BE2C (cell line): Measurements from ENCODE around the gene GLB1L3.
A peak's percentile ranks its signal among the peaks of the same experiment; 100 is the strongest.

Experiments
- DNase-seq: peaks from one replicate; pipeline ENCODE4 v3.0.0-alpha.2; 2020
- H3K27me3 ChIP-seq: fragments of 250-450 bp; sonication (Bioruptor Pico); 2 replicates; pipeline ENCODE4 v1.5.1; 2020; ENCODE audit warnings: mild to moderate bottlenecking
- H3K36me3 ChIP-seq: fragments of 250-450 bp; sonication (Bioruptor Pico); 2 replicates; pipeline ENCODE4 v1.5.1; 2020; ENCODE audit warnings: mild to moderate bottlenecking
- H3K4me1 ChIP-seq: fragments of 250-450 bp; sonication (Bioruptor Pico); 2 replicates; pipeline ENCODE4 v1.5.1; 2020
- H3K4me3 ChIP-seq: 2 replicates; pipeline ENCODE4 v1.5.1; 2011; ENCODE audit warnings: low read depth, low read length
- H3K9me3 ChIP-seq: fragments of 250-450 bp; sonication (Bioruptor Pico); 2 replicates; pipeline ENCODE4 v1.5.1; 2020
- TF ChIP-seq, protein P1 (sequence below): IDR thresholded peaks from 2 replicates; pipeline ENCODE4 v1.5.1; 2012; ENCODE audit warnings: mild to moderate bottlenecking, low read depth, low read length

The GLB1L3 gene

DNA sequence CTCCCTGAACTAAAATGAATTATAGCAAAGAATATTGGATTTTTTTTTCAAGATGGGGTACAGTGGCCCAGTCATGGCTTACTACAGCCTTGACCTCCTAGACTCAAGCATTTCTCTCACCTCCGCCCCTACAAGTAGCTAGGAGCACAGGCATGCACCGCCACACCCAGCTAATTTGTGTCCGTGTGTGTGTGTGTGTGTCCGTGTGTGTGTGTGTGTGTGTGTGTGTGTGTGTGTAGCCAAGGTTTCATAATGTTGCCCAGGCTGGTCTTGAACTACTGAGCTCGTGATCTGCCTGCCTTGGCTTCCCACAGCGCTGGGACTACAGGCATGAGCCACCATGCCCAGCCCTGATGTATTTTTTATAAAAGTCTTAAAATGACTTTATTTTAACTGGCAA is 35.6 kb upstream of the GLB1L3 start:
- Histone ChIP-seq H3K9me3 (no peaks in the 10 kb centered on the region), H3K4me1 (no peaks in the 10 kb centered on the region), H3K36me3 (peaks cover 61% of the 10 kb centered on the region), H3K27me3 (no peaks in the 10 kb centered on the region), H3K4me3 (no peak overlapping the region)
- no peak for DNase-seq
- TF ChIP-seq, protein P1, sequence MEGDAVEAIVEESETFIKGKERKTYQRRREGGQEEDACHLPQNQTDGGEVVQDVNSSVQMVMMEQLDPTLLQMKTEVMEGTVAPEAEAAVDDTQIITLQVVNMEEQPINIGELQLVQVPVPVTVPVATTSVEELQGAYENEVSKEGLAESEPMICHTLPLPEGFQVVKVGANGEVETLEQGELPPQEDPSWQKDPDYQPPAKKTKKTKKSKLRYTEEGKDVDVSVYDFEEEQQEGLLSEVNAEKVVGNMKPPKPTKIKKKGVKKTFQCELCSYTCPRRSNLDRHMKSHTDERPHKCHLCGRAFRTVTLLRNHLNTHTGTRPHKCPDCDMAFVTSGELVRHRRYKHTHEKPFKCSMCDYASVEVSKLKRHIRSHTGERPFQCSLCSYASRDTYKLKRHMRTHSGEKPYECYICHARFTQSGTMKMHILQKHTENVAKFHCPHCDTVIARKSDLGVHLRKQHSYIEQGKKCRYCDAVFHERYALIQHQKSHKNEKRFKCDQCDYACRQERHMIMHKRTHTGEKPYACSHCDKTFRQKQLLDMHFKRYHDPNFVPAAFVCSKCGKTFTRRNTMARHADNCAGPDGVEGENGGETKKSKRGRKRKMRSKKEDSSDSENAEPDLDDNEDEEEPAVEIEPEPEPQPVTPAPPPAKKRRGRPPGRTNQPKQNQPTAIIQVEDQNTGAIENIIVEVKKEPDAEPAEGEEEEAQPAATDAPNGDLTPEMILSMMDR: no peak

DNA sequence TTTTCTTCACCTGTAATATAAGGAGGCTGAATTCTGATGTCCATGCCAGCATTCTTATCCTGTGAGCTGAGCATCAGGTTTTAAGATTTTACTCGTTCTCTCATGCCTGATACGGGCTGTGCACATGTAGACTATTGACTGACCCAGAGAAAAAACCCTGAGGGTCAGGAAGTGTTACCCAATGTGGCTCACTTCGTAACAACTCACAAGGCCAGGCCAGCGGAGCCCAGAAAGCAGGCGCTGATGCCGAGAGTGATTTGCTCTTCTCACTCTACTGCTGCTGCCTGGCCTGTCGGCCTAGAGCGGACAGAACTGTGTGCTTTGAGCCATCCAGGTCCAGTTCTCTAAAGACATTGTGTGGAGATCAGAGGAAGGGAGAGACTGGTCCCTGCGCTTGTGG is 33.8 kb upstream of the GLB1L3 start:
- no peaks in the 10 kb centered on the region for H3K4me1 ChIP-seq
- TF ChIP-seq, protein P1: no peak
- H3K36me3 ChIP-seq: peaks cover 54% of the 10 kb centered on the region

DNA sequence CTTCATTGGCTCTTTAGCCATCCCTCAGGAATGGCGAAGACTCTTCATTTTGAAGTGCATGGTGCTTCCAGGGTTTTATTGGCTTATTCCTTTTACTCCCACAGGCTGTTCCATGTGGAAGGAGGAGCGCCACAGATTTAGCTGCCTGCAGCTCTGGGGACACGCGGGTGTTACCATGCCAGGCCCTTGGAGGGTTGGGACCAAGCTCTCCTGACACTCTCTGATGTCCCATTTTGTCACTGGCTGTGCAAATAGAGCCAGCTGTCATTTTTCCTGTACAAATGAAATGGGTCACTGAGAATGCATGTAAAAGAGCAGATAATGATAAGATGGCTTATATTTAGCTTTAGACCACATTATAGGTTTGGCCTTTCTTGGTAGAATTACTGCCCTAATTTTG is 32.3 kb upstream of the GLB1L3 start:
- Histone ChIP-seq H3K4me3 (no peak overlapping the region), H3K9me3 (no peaks in the 10 kb centered on the region), H3K27me3 (no peaks in the 10 kb centered on the region), H3K36me3 (peaks cover 66% of the 10 kb centered on the region), H3K4me1 (no peaks in the 10 kb centered on the region)
- no peak for DNase-seq
- TF ChIP-seq, protein P1: no peak

More for the DNA sequence above, 33.8 kb upstream of the GLB1L3 start:
- no peaks in the 10 kb centered on the region for H3K27me3 ChIP-seq
- H3K9me3 ChIP-seq: no peaks in the 10 kb centered on the region
- H3K4me3 ChIP-seq: no peak overlapping the region
- DNase-seq: no peak

DNA sequence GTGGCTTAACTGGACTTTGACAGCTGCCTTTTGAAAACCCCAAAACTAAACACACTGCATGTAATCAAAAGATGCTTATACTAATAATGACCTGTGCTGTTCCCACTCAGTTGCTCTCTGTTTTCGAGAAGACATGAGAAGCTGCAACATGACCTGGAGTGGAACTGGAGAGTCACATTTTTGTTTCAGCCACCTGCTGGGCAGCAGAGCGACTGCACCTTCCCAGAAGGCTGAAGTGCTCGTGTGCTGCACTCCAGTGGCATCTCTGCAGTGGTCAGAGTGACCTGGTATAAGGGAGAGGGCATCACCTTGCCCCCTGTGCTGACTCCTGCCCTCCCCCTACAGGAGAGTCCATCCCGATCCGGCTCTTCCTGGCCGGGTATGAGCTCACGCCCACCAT is 31.6 kb upstream of the GLB1L3 start:
- H3K4me1 ChIP-seq: no peaks in the 10 kb centered on the region
- H3K9me3 ChIP-seq: no peaks in the 10 kb centered on the region
- H3K4me3 ChIP-seq: no peak overlapping the region
- DNase-seq: peak; percentile 34
- no peaks in the 10 kb centered on the region for H3K27me3 ChIP-seq
- peaks cover 63% of the 10 kb centered on the region for H3K36me3 ChIP-seq
- TF ChIP-seq, protein P1: peak; percentile 63

DNA sequence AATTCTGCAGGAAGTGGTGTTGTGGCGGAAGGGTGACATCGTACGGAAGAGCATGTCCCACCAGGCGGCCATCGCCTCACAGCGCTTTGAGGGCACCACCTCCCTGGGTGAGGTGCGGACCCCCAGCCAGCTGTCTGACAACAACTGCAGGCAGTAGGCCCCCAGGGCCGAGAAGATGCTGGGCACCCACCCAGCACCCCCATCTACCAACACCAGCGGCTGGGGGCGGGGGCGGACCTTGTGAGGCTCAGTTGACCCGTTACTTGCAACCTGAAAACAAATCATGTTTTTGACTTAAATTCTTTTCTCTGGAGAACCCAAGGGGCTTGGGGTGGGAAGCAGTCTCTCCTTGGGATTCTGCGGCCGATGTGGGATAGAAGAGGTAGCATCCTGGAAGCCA is 30.7 kb upstream of the GLB1L3 start:
- Histone ChIP-seq H3K36me3 (peaks cover 56% of the 10 kb centered on the region), H3K9me3 (no peaks in the 10 kb centered on the region), H3K4me1 (no peaks in the 10 kb centered on the region), H3K27me3 (no peaks in the 10 kb centered on the region), H3K4me3 (no peak overlapping the region)
- TF ChIP-seq, protein P1: no peak
- no peak for DNase-seq

DNA sequence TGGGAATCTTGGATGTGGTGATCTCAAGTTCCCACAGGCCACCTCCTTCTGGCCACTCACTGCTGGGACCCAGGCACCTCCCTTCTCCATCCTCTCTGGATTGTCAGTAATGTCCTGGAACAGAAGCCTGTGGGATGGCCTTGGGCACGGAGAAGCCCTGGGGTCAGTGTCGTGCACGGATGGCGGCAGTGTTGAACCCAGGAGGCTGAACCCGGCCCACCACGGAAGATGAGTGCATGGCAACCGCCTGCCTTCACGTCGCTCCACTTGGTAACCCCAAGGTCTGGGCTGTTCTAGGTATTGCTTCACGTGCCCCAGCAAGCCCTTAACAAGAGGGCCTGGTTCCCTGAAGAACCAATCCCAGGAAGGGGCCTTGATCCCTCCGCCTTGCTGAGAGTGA is 30.1 kb upstream of the GLB1L3 start:
- Histone ChIP-seq H3K27me3 (no peaks in the 10 kb centered on the region), H3K36me3 (peaks cover 56% of the 10 kb centered on the region), H3K4me3 (no peak overlapping the region), H3K9me3 (no peaks in the 10 kb centered on the region), H3K4me1 (no peaks in the 10 kb centered on the region)
- TF ChIP-seq, protein P1: no peak
- no peak for DNase-seq
